Measurements from ENCODE around the gene GTPBP3. TPM values are rescaled to one million over a fixed set of nuclear protein-coding genes. Genes with fewer than 3 reads are reported as not detected.

GTPBP3 gene
- total RNA-seq, 1 donor: 14.2 TPM

GRCh38 chr19:17376935-17377600, 39.7 kb downstream of the GTPBP3 start, which contains the start of gene PLVAP:
PLVAP (minus strand) TSS chr19:17377342; CDS start chr19:17377288, 54 bp downstream.
- TF ChIP-seq CTCF (IDR thresholded peaks at IDR 0.05; ENCODE audit: insufficient read depth, low read depth, low read length): no peak
- DNase-seq (ENCODE audit: low read depth): no peak
- H3K4me3 ChIP-seq (ENCODE audit: low read depth, low read length): no peak within 1 kb of the TSS

GRCh38 chr19:17378271-17378670, 40.9 kb downstream of the GTPBP3 start:
- H3K4me3 ChIP-seq (ENCODE audit: low read depth, low read length): no peak overlapping the region
- DNase-seq (ENCODE audit: low read depth): no peak
- TF ChIP-seq CTCF (IDR thresholded peaks at IDR 0.05; ENCODE audit: insufficient read depth, low read depth, low read length): no peak

- no peak overlapping the region for H3K4me3 ChIP-seq (ENCODE audit: low read depth, low read length)
- DNase-seq (ENCODE audit: low read depth): no peak
- TF ChIP-seq CTCF (IDR thresholded peaks at IDR 0.05; ENCODE audit: insufficient read depth, low read depth, low read length): no peak
These were observed 41.9 kb downstream of the GTPBP3 start for GRCh38 chr19:17379221-17379631.

- no peak for TF ChIP-seq CTCF (IDR thresholded peaks at IDR 0.05; ENCODE audit: insufficient read depth, low read depth, low read length)
- no peak overlapping the region for H3K4me3 ChIP-seq (ENCODE audit: low read depth, low read length)
- no peak for DNase-seq (ENCODE audit: low read depth)
These were observed 43.2 kb downstream of the GTPBP3 start for GRCh38 chr19:17380426-17381138.

- TF ChIP-seq CTCF (IDR thresholded peaks at IDR 0.05; ENCODE audit: insufficient read depth, low read depth, low read length): peak; percentile 92
- H3K4me3 ChIP-seq (ENCODE audit: low read depth, low read length): no peak overlapping the region
- peak; percentile 50 for DNase-seq (ENCODE audit: low read depth)
These were observed 48.7 kb downstream of the GTPBP3 start for GRCh38 chr19:17385878-17386611.

- TF ChIP-seq CTCF (IDR thresholded peaks at IDR 0.05; ENCODE audit: insufficient read depth, low read depth, low read length): no peak
- DNase-seq (ENCODE audit: low read depth): no peak
- H3K4me3 ChIP-seq (ENCODE audit: low read depth, low read length): no peak overlapping the region
These were observed 51.9 kb downstream of the GTPBP3 start for GRCh38 chr19:17389288-17389687.

All from fibroblast of villous mesenchyme (primary cell).